Ascending aorta (tissue), 2 donors: ENCODE measurements around the gene GCHFR. TPM values are rescaled to one million over a fixed set of nuclear protein-coding genes. Genes with fewer than 3 reads are reported as not detected.

Source experiments
- DNase-seq, 2 donors: peaks; one replicate each; pipeline ENCODE4 v3.0.0-alpha.2; 2019; ENCODE audit warnings: low spot score in 2 of 2
- H3K27ac ChIP-seq, 2 donors: fragments of 200-600 bp; sonication (generic); one replicate each; pipeline ENCODE4 v1.5.1; 2016 to 2017; ENCODE audit warnings: mild to moderate bottlenecking in 1 of 2
- H3K27me3 ChIP-seq: fragments of 200-600 bp; sonication (generic); one replicate; pipeline ENCODE4 v1.5.1; 2017
- H3K36me3 ChIP-seq, 2 donors: fragments of 200-600 bp; sonication (generic); one replicate each; pipeline ENCODE4 v1.5.1; 2016
- H3K4me1 ChIP-seq, 2 donors: fragments of 200-600 bp; sonication (generic); one replicate each; pipeline ENCODE4 v1.5.1; 2016 to 2017; ENCODE audit warnings: mild to moderate bottlenecking in 1 of 2
- H3K4me3 ChIP-seq, 2 donors: fragments of 200-600 bp; sonication (generic); one replicate each; pipeline ENCODE4 v1.5.1; 2016 to 2017; ENCODE audit warnings: mild to moderate bottlenecking in 1 of 2
- H3K9me3 ChIP-seq, 2 donors: fragments of 200-600 bp; sonication (generic); one replicate each; pipeline ENCODE4 v1.5.1; 2016
- intact Hi-C: fragments of 100-400 bp; cut with DNase I; formaldehyde crosslinking; loops from one replicate; pipeline ENCODE4 v1.15.1; 2023
- total RNA-seq: library from RNA; depleted of rRNA; stranded (reverse); fragments of >200 nt; gene quantifications from one replicate; pipeline ENCODE4 v1.1.0, GENCODE V29; 2016
- TF ChIP-seq, protein P1 (sequence below), 3 experiments: fragments of 200-600 bp in 2 of 3; fragments of 450-650 bp in 1 of 3; sonication (generic) in 2 of 3; IDR thresholded peaks; one replicate each; pipeline ENCODE4 v1.5.1; 2016 to 2019; ENCODE audit warnings: antibody characterized with exemption in 3 of 3, mild to moderate bottlenecking in 1 of 3, moderate library complexity in 1 of 3

GCHFR gene
- total RNA-seq, 1 donor from 2014 or later = 26.4 TPM

DNA sequence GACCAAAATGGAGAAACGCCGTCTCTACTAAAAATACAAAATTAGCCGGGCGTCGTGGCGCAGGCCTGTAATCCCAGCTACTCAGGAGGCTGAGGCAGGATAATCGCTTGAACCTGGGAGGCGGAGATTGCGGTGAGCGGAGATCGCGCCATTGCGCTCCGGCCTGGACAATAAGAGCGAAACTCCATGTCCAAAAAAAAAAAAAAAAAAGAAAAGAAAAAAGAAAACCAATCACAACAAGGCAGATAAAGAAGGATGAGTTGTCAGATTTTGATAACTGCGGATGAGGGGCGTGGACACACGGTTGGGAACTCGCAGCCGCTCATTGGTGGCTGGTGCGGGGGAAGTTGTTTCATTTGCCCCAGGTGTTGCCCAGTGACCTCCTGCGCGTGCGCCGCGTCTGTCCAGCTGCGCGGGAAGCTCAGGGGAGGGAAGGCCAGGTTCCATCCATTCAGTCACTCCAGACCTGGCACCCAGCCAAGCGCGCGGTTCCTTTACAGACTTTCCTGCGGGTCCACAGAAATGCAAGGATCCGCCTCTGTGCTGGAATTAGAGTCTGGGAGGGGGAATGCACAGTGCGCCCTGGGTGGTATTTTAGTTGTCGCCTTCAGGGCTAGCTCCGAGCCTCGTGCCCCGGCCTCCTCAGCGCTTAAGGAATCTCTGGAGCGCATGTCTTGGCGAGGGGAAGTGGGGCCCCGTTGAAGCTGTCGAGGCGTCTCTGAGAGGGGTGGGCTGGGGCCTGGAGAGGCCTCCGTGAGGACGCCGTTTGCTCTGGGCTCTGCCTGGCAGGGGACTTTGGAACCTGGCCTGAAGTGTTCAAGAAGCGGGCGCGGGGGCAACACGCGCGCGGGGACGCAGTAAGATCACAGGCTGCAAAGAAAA lies 708 bp upstream of the GCHFR start:
- Histone ChIP-seq H3K36me3 (peaks cover 0 to 9% of the 10 kb centered on the region in 2 donors), H3K9me3 (no peaks in the 10 kb centered on the region), H3K4me3 (peak overlapping the region; percentile 55 to 80), H3K4me1 (peaks cover 5 to 16% of the 10 kb centered on the region in 2 donors), H3K27me3 (no peaks in the 10 kb centered on the region), H3K27ac (peak overlapping the region; percentile 81 to 82)
- TF ChIP-seq, protein P1, sequence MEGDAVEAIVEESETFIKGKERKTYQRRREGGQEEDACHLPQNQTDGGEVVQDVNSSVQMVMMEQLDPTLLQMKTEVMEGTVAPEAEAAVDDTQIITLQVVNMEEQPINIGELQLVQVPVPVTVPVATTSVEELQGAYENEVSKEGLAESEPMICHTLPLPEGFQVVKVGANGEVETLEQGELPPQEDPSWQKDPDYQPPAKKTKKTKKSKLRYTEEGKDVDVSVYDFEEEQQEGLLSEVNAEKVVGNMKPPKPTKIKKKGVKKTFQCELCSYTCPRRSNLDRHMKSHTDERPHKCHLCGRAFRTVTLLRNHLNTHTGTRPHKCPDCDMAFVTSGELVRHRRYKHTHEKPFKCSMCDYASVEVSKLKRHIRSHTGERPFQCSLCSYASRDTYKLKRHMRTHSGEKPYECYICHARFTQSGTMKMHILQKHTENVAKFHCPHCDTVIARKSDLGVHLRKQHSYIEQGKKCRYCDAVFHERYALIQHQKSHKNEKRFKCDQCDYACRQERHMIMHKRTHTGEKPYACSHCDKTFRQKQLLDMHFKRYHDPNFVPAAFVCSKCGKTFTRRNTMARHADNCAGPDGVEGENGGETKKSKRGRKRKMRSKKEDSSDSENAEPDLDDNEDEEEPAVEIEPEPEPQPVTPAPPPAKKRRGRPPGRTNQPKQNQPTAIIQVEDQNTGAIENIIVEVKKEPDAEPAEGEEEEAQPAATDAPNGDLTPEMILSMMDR (IDR thresholded peaks at IDR 0.05) = no peak
- DNase-seq = peak in 1 of 2 donors; percentile 83
- intact Hi-C loops = no loop called here

DNA sequence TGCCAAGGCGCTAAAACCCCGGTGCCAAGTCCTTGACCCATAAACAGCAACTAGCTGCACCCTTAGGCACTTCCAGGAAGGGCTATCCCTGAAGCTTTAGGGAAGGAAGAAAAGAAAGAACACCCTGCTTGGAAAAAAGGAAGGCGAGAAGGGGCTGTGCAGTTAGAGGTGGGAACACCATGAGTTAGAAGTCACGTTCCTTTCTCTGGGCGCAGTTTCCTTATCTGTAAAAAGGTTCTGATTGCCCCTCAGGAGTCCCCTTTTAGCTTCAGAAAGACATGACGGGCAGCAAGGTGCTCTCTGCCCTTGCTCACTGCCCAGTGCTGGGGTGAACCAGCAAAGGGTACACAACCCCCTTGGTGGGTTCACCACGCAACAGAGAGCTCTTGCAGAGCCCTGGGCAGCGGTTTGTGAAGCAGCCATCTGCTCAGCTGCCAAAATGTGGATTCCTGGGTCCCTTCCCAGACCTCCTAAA lies 798 bp downstream of the GCHFR start:
- Histone ChIP-seq H3K9me3 (no peaks in the 10 kb centered on the region), H3K4me3 (peak overlapping the region; percentile 55 to 80), H3K27me3 (no peaks in the 10 kb centered on the region), H3K27ac (peak overlapping the region; percentile 81 to 82), H3K36me3 (peaks cover 0 to 15% of the 10 kb centered on the region in 2 donors), H3K4me1 (peaks cover 5 to 16% of the 10 kb centered on the region in 2 donors)
- TF ChIP-seq, protein P1 (IDR thresholded peaks at IDR 0.05) = no peak
- no peak for DNase-seq
- intact Hi-C loops = loop anchor here (1.0 kb wide), 1 partner anchor 130 kb away; the partner anchor contains the start of gene VPS18

DNA sequence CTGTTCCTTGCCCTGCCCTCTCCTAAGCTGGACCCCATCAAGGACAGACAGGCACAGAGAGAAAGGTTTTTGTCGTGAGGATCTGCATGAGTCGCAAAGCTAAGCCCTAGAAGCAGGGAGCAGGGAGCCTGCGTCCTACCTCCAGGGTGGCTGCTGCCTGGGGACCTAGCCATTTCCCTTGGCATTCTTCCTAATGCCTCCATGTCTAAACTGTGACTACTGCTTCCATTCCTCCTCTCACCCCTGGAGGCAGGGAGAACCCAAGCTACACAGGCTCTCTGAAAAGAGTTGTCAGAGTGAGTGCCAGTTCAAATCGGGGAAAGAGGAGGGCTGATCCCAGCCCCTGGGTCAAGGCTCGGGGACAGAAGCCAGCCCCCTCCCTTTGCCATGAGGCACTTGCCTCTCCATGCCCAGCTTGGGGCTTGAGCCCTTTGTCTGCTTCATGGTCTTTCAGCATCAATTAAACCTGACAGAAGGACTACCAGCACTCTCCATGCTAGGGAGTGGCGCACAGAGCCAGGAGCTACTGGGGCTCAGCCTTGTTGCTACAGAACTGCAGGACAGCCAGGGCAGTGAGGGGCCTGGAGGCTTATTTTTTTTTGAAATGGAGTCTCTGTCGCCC lies 2.4 kb downstream of the GCHFR start:
- peaks cover 5 to 16% of the 10 kb centered on the region in 2 donors for H3K4me1 ChIP-seq
- TF ChIP-seq, protein P1 (IDR thresholded peaks at IDR 0.05) = no peak
- no peak for DNase-seq
- peaks cover 0 to 15% of the 10 kb centered on the region in 2 donors for H3K36me3 ChIP-seq
- H3K4me3 ChIP-seq = no peak overlapping the region
- H3K9me3 ChIP-seq = no peaks in the 10 kb centered on the region
- intact Hi-C loops = no loop called here
- peak overlapping the region; percentile 81 to 82 for H3K27ac ChIP-seq
- no peaks in the 10 kb centered on the region for H3K27me3 ChIP-seq

DNA sequence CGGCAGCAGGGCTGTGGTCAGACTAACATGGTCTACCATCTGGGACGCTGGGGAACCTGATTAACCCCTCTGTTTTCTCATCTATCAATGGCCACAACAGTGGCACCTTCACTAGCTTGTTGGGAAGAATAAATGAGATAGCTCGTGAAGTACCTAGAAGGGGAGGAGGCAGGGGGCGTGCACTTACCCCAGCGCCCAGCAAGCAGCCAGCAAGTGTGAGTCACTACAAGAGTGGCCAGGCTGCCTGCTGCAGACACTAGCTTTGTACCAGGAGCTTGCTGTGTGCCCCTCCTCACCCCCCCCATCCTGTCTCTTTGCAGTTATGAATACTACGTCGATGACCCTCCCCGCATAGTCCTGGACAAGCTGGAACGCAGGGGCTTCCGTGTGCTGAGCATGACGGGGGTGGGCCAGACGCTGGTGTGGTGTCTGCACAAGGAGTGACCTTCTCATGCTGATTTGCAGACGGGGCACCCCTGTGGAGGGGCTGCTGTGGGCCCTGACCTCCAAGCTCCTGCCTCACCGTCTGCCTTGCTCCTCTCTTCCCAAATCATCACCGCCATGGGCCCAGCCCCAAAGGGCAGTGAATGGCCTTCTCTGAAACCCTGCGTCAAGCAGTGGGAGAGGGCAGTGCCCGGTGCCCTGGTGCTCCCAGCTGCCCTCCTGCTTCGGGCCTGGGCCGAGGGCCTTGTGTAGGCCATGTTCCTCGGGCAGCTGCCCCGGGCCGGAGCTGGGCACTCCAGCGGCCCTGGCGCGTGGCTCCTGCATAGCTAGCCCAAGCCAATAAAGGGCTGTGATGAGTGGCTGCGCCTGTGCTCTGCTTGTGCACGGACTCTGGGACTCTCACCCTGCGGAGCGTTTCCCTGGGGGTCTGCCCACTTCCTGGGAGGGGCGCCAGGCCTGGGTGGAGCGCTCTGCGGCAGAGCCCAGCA lies 3.3 kb downstream of the GCHFR start:
- Histone ChIP-seq H3K27me3 (no peaks in the 10 kb centered on the region), H3K27ac (peak overlapping the region; percentile 81 to 82), H3K9me3 (no peaks in the 10 kb centered on the region), H3K36me3 (peaks cover 6 to 23% of the 10 kb centered on the region in 2 donors), H3K4me3 (no peak overlapping the region), H3K4me1 (peaks cover 5 to 16% of the 10 kb centered on the region in 2 donors)
- TF ChIP-seq, protein P1 (IDR thresholded peaks at IDR 0.05) = no peak
- intact Hi-C loops = no loop called here
- DNase-seq = no peak
